Astrocyte (in vitro differentiated cells and primary cell): Measurements from ENCODE around the gene VSTM4. TPM values are rescaled to one million over a fixed set of nuclear protein-coding genes. Genes with fewer than 3 reads are reported as not detected.

Source experiments
- DNase-seq: peaks from one replicate; pipeline ENCODE4 v3.0.0-alpha.2; 2010; ENCODE audit warnings: low read depth
- FAIRE-seq: peaks from 2 replicates; lab custom pipeline; 2011; peaks lifted over from hg19 to GRCh38; lab: Jason Lieb, UNC
- H2AFZ ChIP-seq: 2 replicates; pipeline ENCODE4 v1.6.0; 2012; ENCODE audit warnings: low read depth, low read length, inconsistent platforms
- H3K27ac ChIP-seq: 2 replicates; pipeline ENCODE4 v1.5.1; 2011; ENCODE audit warnings: low read depth, low read length, inconsistent platforms
- H3K27me3 ChIP-seq: 2 replicates; pipeline ENCODE4 v1.6.0; 2011; ENCODE audit warnings: low read length, inconsistent platforms; ENCODE audit not compliant: insufficient read depth
- H3K36me3 ChIP-seq: 2 replicates; pipeline ENCODE4 v1.5.1; 2011; ENCODE audit warnings: low read length, inconsistent platforms; ENCODE audit not compliant: insufficient read depth
- H3K4me1 ChIP-seq: 2 replicates; pipeline ENCODE4 v1.5.1; 2011; ENCODE audit warnings: low read length, inconsistent platforms; ENCODE audit not compliant: insufficient read depth
- H3K4me2 ChIP-seq: 2 replicates; pipeline ENCODE4 v1.6.0; 2012; ENCODE audit warnings: low read length, inconsistent platforms
- H3K4me3 ChIP-seq: 2 replicates; pipeline ENCODE4 v1.5.1; 2011; ENCODE audit warnings: low read depth, mild to moderate bottlenecking, low read length, inconsistent platforms; ENCODE audit not compliant: insufficient read depth
- H3K79me2 ChIP-seq: 2 replicates; pipeline ENCODE4 v1.6.0; 2012; ENCODE audit warnings: mild to moderate bottlenecking, low read length, inconsistent platforms; ENCODE audit not compliant: insufficient read depth
- H3K9ac ChIP-seq: 2 replicates; pipeline ENCODE4 v1.6.0; 2012; ENCODE audit warnings: mild to moderate bottlenecking, low read length, inconsistent platforms
- H3K9me3 ChIP-seq: 2 replicates; pipeline ENCODE4 v1.5.1; 2012; ENCODE audit warnings: low read depth, mild to moderate bottlenecking, low read length, inconsistent platforms; ENCODE audit not compliant: insufficient read depth
- H4K20me1 ChIP-seq: 2 replicates; pipeline ENCODE4 v1.6.0; 2012; ENCODE audit warnings: low read length, inconsistent platforms; ENCODE audit not compliant: insufficient read depth
- H3K27ac Mint-ChIP-seq: one replicate; pipeline ENCODE4 v1.8.0; 2021; ENCODE audit warnings: mild to moderate bottlenecking, mixed read lengths; ENCODE audit not compliant: unreplicated experiment
- H3K27me3 Mint-ChIP-seq: one replicate; pipeline ENCODE4 v1.8.0; 2021; ENCODE audit warnings: low read depth, mixed read lengths; ENCODE audit not compliant: unreplicated experiment
- H3K36me3 Mint-ChIP-seq: one replicate; pipeline ENCODE4 v1.8.0; 2021; ENCODE audit warnings: low read depth, mixed read lengths; ENCODE audit not compliant: unreplicated experiment
- H3K4me1 Mint-ChIP-seq: one replicate; pipeline ENCODE4 v1.8.0; 2021; ENCODE audit warnings: low read depth, mixed read lengths; ENCODE audit not compliant: unreplicated experiment
- H3K4me3 Mint-ChIP-seq: one replicate; pipeline ENCODE4 v1.8.0; 2021; ENCODE audit warnings: mild to moderate bottlenecking, moderate library complexity, mixed read lengths; ENCODE audit not compliant: unreplicated experiment
- H3K9me3 Mint-ChIP-seq: one replicate; pipeline ENCODE4 v1.8.0; 2021; ENCODE audit warnings: mild to moderate bottlenecking, mixed read lengths; ENCODE audit not compliant: unreplicated experiment
- EZH2 ChIP-seq: IDR thresholded peaks from 2 replicates; pipeline ENCODE4 v1.6.1; 2012; ENCODE audit warnings: mild to moderate bottlenecking, low read length, inconsistent platforms; ENCODE audit not compliant: insufficient read depth
- total RNA-seq: library from RNA; stranded (reverse); gene quantifications from 2 replicates; pipeline ENCODE4 v1.2.1, GENCODE V29; 2021
- TF ChIP-seq, protein P1 (sequence below): IDR thresholded peaks from 2 replicates; pipeline ENCODE4 v1.5.1; 2011; ENCODE audit warnings: low read depth, mild to moderate bottlenecking, inconsistent platforms, low read length, moderate library complexity; ENCODE audit not compliant: insufficient read depth

VSTM4 gene
- total RNA-seq, 1 donor from 2014 or later, result 1.1 TPM

DNA sequence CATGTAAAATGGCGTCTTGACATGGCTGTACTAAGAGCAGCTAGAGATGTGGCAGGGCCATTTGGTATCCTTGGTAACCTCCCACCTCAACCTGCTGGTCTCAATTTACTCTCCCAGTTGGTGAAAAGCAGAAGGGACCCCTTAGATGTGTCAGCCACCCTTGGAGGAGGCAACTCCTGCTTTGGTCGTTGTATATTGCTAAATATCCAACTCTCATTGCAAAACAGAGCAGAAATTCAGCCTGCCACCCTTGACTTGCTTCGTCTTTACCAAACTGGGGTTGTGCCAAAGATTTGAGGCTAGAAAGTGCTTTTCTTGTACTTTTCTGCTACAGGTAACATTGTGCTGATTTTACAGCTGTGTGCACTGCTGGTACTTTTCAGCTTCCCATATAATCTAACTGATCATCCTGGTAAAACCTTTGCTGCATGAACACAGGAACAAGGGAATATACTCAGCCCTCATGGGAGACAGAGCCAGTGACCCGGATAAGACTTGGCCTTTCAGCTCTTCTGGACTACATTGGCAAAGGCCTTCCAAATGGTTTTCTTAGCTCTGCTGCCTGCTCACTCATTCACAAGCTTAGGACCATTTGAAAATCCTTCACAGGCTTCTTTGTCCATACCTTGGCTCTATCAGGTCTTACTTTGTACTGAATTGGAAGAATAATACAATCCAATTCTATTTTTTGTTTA, 2.2 kb upstream of the VSTM4 start:
- no peak overlapping the region for H3K4me3 Mint-ChIP-seq
- H3K27me3 Mint-ChIP-seq, result peaks cover 30% of the 10 kb centered on the region
- H3K27me3 ChIP-seq, result no peaks in the 10 kb centered on the region

DNA sequence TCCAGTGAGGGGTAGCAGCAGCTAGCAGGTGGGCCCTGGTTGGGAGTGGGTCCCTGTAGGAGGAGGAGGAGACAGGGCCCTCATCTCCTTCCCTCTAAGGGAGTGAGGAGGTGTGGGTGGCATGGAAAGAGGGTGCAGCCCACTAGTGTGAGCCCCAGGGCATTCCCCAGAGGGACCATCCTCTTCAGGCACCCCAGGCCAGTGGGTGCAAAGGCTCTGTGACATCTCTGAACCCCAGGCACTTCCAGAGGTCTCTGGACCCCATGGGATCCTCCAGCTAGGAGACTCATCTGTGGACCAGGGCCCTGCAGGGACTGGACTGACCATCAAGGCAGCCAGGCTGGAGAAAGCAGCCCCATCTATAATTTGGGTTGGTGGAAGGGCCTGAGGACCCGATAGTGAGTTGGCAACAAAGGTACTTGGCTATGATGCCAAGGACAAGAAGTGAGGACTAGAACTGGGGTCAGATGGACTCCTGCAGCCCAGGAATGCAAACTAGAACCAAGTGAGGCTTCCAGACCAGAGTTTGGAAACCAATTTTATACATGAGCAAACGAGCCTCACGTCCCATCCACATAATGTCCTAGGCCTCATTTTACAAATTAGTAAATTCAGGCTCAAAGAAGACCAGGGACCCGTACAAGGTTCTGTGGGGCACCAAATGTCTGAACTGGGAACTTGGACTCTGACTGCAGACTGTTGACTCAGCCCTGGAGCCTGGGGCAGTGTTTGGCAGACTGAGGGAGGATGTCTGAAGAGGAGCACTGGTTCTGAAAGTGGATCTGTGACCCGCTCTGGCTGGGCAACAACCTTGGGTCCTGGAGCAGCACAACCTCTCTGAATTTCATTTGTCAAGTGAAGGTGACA, 1.4 kb upstream of the VSTM4 start:
- Histone ChIP-seq H2AFZ (no peak overlapping the region), H3K36me3 (no peaks in the 10 kb centered on the region), H3K9ac (no peak overlapping the region), H3K4me3 (no peak overlapping the region), H3K79me2 (no peaks in the 10 kb centered on the region), H3K4me1 (peaks cover 11% of the 10 kb centered on the region), H3K9me3 (no peaks in the 10 kb centered on the region), H3K27ac (no peak overlapping the region), H4K20me1 (no peaks in the 10 kb centered on the region), H3K27me3 (no peaks in the 10 kb centered on the region), H3K4me2 (no peak overlapping the region)
- no peaks in the 10 kb centered on the region for H3K36me3 Mint-ChIP-seq
- H3K27me3 Mint-ChIP-seq, result peaks cover 36% of the 10 kb centered on the region
- no peak overlapping the region for H3K27ac Mint-ChIP-seq
- DNase-seq (no peak), FAIRE-seq (no peak)
- H3K4me3 Mint-ChIP-seq, result peak overlapping the region; percentile 78
- H3K9me3 Mint-ChIP-seq, result no peaks in the 10 kb centered on the region
- TF ChIP-seq, protein P1, sequence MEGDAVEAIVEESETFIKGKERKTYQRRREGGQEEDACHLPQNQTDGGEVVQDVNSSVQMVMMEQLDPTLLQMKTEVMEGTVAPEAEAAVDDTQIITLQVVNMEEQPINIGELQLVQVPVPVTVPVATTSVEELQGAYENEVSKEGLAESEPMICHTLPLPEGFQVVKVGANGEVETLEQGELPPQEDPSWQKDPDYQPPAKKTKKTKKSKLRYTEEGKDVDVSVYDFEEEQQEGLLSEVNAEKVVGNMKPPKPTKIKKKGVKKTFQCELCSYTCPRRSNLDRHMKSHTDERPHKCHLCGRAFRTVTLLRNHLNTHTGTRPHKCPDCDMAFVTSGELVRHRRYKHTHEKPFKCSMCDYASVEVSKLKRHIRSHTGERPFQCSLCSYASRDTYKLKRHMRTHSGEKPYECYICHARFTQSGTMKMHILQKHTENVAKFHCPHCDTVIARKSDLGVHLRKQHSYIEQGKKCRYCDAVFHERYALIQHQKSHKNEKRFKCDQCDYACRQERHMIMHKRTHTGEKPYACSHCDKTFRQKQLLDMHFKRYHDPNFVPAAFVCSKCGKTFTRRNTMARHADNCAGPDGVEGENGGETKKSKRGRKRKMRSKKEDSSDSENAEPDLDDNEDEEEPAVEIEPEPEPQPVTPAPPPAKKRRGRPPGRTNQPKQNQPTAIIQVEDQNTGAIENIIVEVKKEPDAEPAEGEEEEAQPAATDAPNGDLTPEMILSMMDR, result no peak
- no peak for TF ChIP-seq EZH2
- H3K4me1 Mint-ChIP-seq, result peaks cover 16% of the 10 kb centered on the region

More for the DNA sequence above, 2.2 kb upstream of the VSTM4 start:
- no peak for TF ChIP-seq EZH2
- TF ChIP-seq, protein P1, result no peak
- H3K9me3 Mint-ChIP-seq, result no peaks in the 10 kb centered on the region
- H3K27ac Mint-ChIP-seq, result no peak overlapping the region
- DNase-seq (no peak), FAIRE-seq (no peak)
- H3K36me3 ChIP-seq, result no peaks in the 10 kb centered on the region
- peaks cover 16% of the 10 kb centered on the region for H3K4me1 Mint-ChIP-seq
- H3K4me1 ChIP-seq, result peaks cover 11% of the 10 kb centered on the region
- no peaks in the 10 kb centered on the region for H3K36me3 Mint-ChIP-seq
- no peaks in the 10 kb centered on the region for H4K20me1 ChIP-seq
- no peak overlapping the region for H3K4me3 ChIP-seq
- H3K9me3 ChIP-seq, result no peaks in the 10 kb centered on the region
- no peak overlapping the region for H3K4me2 ChIP-seq
- H2AFZ ChIP-seq, result no peak overlapping the region
- no peak overlapping the region for H3K9ac ChIP-seq
- no peak overlapping the region for H3K27ac ChIP-seq
- H3K79me2 ChIP-seq, result no peaks in the 10 kb centered on the region
